Choroid plexus epithelial cell (primary cell): ENCODE results near the gene HRH2.

Experiments
- DNase-seq: peaks from one replicate; pipeline ENCODE4 v3.0.0-alpha.2; 2010; ENCODE audit warnings: low read depth
- H3K4me3 ChIP-seq: 2 replicates; pipeline ENCODE4 v1.5.1; 2011; ENCODE audit warnings: low read depth, mild to moderate bottlenecking, control low read depth, low read length, moderate library complexity
- TF ChIP-seq, protein P1 (sequence below): conservative IDR thresholded peaks from 2 replicates; pipeline ENCODE4 v1.5.1; 2011; ENCODE audit warnings: low read depth, mild to moderate bottlenecking, control low read depth, inconsistent platforms, low read length, moderate library complexity

HRH2 gene

DNA sequence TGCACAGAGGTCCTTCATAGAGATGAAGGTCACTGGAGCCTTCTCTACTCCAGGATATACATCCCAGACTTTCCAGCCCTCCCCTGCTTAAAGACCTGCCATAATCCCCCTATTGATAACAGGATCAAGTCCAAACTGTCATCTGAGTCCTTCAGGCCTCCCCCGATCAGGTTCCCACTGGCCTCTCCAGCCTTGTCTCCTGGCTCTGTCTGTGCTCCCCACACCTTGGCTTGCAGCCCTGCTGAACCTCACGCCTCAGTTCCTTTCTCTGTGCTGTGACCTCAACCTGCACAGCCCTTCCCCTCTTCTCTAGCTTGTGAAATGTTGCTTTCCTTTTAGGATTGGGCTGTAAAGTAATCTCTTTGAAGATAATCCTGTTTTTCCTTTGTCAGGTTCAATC lies 2.5 kb upstream of the HRH2 start:
- TF ChIP-seq, protein P1, sequence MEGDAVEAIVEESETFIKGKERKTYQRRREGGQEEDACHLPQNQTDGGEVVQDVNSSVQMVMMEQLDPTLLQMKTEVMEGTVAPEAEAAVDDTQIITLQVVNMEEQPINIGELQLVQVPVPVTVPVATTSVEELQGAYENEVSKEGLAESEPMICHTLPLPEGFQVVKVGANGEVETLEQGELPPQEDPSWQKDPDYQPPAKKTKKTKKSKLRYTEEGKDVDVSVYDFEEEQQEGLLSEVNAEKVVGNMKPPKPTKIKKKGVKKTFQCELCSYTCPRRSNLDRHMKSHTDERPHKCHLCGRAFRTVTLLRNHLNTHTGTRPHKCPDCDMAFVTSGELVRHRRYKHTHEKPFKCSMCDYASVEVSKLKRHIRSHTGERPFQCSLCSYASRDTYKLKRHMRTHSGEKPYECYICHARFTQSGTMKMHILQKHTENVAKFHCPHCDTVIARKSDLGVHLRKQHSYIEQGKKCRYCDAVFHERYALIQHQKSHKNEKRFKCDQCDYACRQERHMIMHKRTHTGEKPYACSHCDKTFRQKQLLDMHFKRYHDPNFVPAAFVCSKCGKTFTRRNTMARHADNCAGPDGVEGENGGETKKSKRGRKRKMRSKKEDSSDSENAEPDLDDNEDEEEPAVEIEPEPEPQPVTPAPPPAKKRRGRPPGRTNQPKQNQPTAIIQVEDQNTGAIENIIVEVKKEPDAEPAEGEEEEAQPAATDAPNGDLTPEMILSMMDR = no peak
- no peak for DNase-seq
- H3K4me3 ChIP-seq = no peak overlapping the region

DNA sequence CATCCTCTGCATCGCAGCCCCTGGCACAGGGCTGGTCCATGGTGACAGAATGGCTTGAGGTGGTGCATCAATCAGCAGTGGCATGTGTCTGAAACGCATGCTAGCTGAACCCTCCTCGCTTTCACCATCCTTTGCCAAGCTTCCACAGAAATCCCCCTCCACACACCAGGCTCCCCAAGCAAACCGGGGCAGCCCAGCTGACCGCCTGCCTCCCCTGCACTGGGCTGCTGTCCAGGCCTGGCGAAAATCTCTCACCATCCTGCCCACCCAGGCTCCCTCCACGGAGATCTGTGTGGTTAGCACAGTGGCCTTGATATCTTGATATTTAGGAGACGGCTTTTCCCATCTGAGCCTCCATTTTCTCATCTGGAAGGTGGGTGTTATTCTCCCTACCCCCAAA lies 905 bp upstream of the HRH2 start:
- DNase-seq = no peak
- no peak overlapping the region for H3K4me3 ChIP-seq
- TF ChIP-seq, protein P1 = no peak

DNA sequence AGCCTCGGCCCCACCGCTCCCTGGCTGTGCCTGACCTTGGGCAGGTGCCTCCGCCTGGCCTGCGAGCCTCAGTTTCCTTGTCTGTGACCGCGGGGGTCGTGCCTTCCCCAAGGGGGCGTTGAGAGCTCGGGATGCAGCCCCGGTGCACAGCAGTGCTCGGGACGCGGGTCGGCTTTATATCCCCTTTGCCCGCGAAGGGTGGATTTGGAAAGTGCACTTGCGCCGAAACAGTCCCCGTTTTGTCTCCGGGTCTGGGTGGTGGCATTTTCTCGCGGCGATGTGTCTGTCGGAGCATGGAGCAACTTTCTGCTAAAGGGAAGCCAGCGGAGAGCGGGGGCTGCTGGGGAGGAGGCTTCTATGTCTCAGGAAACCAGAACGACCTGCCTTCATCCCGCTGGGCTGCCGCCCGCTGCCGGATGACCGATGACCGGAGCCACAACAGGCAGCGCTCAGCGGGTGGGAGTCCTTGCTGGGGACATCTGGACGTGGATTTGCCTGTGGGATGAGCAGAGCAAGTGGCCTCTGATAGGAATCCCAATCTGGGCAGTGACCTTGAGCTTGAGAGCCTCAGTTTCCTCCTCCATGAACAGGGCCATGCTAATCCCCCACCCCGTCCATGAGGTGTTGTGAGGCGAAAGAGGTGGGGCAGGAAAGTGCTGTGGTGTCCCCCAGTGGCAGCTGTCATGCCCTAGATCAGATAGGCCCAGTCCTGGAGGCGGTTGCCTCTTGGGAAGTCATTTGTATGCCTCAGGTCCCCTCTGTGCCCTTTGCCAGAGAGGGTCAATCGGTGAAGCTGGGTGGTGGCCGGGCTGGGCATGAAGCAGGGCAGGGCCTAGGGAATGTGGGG lies 651 bp downstream of the HRH2 start:
- TF ChIP-seq, protein P1 = no peak
- DNase-seq = no peak
- no peak overlapping the region for H3K4me3 ChIP-seq

DNA sequence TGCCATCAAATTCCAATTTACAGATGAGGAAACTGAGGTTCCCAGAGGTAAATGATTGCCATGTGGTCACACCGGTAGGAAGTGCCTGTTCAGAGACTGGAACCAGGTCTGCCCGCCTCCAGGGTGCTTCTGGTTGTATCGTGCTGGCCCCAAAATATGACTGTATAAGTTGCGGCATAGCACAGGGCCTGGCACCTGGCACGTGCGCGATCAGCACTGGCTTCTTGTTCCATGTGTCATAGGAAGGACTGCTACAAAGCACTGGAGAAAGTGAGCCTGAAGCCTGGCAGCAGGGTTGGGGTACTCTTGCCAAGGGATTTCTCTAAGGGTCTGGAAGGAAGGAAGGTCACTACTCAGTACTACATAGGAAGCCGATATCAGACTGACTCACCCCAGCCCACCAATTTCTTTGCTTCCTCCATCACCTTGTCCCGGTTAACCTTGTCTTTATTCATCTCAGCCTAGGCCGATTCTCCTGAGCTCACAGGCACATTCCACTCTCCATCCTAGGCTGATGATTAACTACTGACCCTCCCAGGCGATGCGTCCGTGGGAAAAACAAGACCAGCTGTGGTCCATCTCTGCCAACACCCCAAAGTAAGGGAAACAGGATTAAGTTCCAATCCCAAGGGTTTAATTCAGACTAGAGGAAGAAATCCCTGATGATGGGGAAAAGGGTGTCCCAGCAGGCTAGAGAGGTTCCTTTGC lies 1.8 kb downstream of the HRH2 start:
- TF ChIP-seq, protein P1 = no peak
- no peak overlapping the region for H3K4me3 ChIP-seq
- no peak for DNase-seq

DNA sequence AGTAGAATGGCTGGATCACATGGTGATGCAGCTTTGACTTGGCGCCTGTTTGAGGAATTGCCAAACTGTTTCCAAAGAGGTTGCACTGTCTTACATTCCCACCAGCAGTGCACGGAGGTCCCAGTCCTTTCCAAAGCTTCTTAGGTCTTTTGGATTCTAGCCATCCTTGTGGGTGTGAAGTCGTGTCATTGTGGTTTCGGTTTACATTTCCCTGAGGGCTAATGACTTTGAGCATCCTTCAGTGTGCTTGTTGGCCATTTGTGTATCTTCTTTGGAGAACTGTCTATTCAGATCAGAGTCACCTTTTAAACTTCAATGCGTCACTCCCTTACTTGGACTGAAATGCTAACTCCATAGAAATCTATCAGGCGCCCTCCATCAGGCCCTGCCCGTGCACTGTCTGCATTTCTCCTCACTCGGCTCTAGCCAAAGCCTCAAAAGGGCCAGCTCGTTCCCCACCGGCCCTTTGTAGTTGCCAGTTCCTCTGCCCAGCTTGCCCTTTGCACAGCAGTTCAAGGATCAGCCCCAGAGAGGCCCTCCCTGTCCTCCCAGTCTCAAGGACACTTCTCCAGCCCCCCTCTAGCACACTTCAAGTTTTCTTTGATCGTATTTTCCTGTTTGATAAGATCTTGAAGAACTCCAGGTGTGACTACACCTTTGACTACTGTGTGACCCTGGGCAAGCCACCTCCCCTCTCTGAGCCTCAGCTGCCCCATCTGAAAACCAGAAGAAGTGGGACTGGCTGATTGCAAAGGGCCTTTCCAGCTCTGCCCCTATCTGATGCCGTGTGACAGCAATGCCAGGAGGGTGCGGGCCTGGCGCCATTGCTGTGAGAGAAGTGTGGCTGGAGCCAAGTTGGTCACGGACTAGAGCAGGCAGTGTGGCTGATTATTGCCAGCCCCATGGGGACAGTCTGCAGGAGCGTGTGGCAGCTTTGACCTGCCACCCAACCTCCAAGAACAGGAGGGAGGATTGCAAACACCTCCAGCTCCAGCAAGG lies 5.6 kb downstream of the HRH2 start:
- TF ChIP-seq, protein P1 = no peak
- H3K4me3 ChIP-seq = no peak overlapping the region
- DNase-seq = no peak

DNA sequence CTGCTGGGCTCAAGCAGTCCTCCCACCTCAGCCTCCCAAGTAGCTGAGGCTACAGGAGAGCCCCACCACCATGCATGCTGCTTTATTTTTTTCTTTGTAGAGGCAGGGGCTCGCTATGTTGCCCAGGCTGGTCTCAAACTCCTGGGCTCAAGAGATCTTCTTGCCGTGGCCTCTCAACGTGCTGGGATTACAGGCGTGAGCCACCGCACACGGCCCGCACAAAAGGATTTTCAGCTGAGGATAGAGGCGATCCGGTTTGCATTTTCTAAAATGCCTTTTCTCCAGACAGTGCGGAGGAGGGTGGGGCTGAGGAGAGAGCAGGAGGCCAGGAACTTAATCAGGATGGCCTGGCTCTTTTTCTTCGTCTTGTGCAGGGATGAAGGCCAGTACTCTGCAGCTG lies 6.9 kb downstream of the HRH2 start:
- H3K4me3 ChIP-seq = no peak overlapping the region
- TF ChIP-seq, protein P1 = no peak
- no peak for DNase-seq
